Activated CD4-positive, alpha-beta T cell treated with anti-CD3 and anti-CD28 coated beads for 48 hours (primary cell): ENCODE measurements around the gene CISTR.
"Not testable (repeated sequence)": the region's sequence is repeated elsewhere in the genome, so short reads cannot be mapped to it uniquely, and the experiment has no call there.

ENCODE experiments used
- DNase-seq: peaks from one replicate; pipeline ENCODE4 v3.0.0-alpha.2; 2020

The CISTR gene

GRCh38 chr12:53739214-53740129 lies 12.3 kb downstream of the CISTR start:
- no peak for DNase-seq

- peak; percentile 55 for DNase-seq
These were observed 13.2 kb downstream of the CISTR start for GRCh38 chr12:53738406-53739213.

GRCh38 chr12:53737951-53738405 lies 13.8 kb downstream of the CISTR start:
- no peak for DNase-seq

- DNase-seq = no peak
These were observed 14.5 kb downstream of the CISTR start for GRCh38 chr12:53737093-53737808.

- no peak for DNase-seq
These were observed 15.2 kb downstream of the CISTR start for GRCh38 chr12:53736592-53736991.

GRCh38 chr12:53735556-53735955 lies 16.2 kb downstream of the CISTR start:
- DNase-seq = no peak

- DNase-seq = no peak
These were observed 17.4 kb downstream of the CISTR start for GRCh38 chr12:53734425-53734824.

- DNase-seq = no peak
These were observed 18.0 kb downstream of the CISTR start for GRCh38 chr12:53733807-53734200.

GRCh38 chr12:53733051-53733806 lies 18.6 kb downstream of the CISTR start:
- no peak for DNase-seq

- no peak for DNase-seq
These were observed 22.1 kb downstream of the CISTR start for GRCh38 chr12:53729644-53730043.

GRCh38 chr12:53728206-53728605 lies 23.6 kb downstream of the CISTR start:
- DNase-seq = no peak

- peak; percentile 97 for DNase-seq
These were observed 24.3 kb downstream of the CISTR start, which contains the start of gene CALCOCO1 for GRCh38 chr12:53727310-53728041. TSS of gene CALCOCO1 (minus strand) at chr12:53727452. CDS start at chr12:53725242, 2,210 bp downstream.

GRCh38 chr12:53726946-53727309 lies 24.9 kb downstream of the CISTR start:
- peak; percentile 39 for DNase-seq

GRCh38 chr12:53726341-53726740 lies 25.4 kb downstream of the CISTR start:
- DNase-seq = no peak

- DNase-seq = no peak
These were observed 26.0 kb downstream of the CISTR start for GRCh38 chr12:53725824-53726223.

GRCh38 chr12:53722450-53723041 lies 29.2 kb downstream of the CISTR start:
- no peak for DNase-seq

- DNase-seq = no peak
These were observed 30.8 kb downstream of the CISTR start for GRCh38 chr12:53720946-53721345.

- no peak for DNase-seq
These were observed 32.1 kb downstream of the CISTR start for GRCh38 chr12:53719649-53720048.

GRCh38 chr12:53718567-53718966 lies 33.2 kb downstream of the CISTR start:
- DNase-seq = not testable (repeated sequence)

GRCh38 chr12:53717319-53717718 lies 34.5 kb downstream of the CISTR start:
- no peak for DNase-seq

- no peak for DNase-seq
These were observed 37.8 kb downstream of the CISTR start for GRCh38 chr12:53714004-53714403.
